ENCODE data around the gene FLNA. TPM values are rescaled to one million over a fixed set of nuclear protein-coding genes. Genes with fewer than 3 reads are reported as not detected.

Gene FLNA
- total and polyA plus RNA-seq, 2 of the 13 experiments (the other 11 are each of a cell fraction or from before 2014, with no cell fraction given) = 83.4 to 174 TPM

GRCh38 chrX:154333837-154334271 lies 40.6 kb downstream of the FLNA start (continued):
- TF ChIP-seq CSRNP2 (CRISPR knock-in tag; conservative IDR thresholded peaks at IDR 0.05; ENCODE audit: low read depth) (no peak), ZNF784 (CRISPR knock-in tag; IDR thresholded peaks at IDR 0.05; ENCODE audit: borderline replicate concordance) (no peak), TRAFD1 (CRISPR knock-in tag; IDR thresholded peaks at IDR 0.05; ENCODE audit: borderline replicate concordance) (no peak), EED (CRISPR knock-in tag; IDR thresholded peaks at IDR 0.05) (no peak), ZBTB21 (CRISPR knock-in tag; IDR thresholded peaks at IDR 0.05) (no peak), ZFP82 (CRISPR knock-in tag; IDR thresholded peaks at IDR 0.05; ENCODE audit: borderline replicate concordance) (no peak), ZNF503 (CRISPR knock-in tag; IDR thresholded peaks at IDR 0.05) (no peak), ZNF234 (CRISPR knock-in tag; conservative IDR thresholded peaks at IDR 0.05) (no peak), DNMT3B (CRISPR knock-in tag; conservative IDR thresholded peaks at IDR 0.05) (no peak), ZFP36L1 (CRISPR knock-in tag; IDR thresholded peaks at IDR 0.05) (no peak), KIAA2018 (CRISPR knock-in tag; IDR thresholded peaks at IDR 0.05; ENCODE audit: borderline replicate concordance) (no peak), ZSCAN21 (CRISPR knock-in tag; IDR thresholded peaks at IDR 0.05; ENCODE audit: borderline replicate concordance) (no peak), MAZ (IDR thresholded peaks at IDR 0.05; ENCODE audit: borderline replicate concordance, low read depth, low read length) (no peak), MAZ (CRISPR knock-in tag; IDR thresholded peaks at IDR 0.05; ENCODE audit: low read depth) (no peak)

Data from HepG2 (cell line).